Esophagus squamous epithelium (tissue), 5 donors: ENCODE data around the gene THSD7B. TPM values are rescaled to one million over a fixed set of nuclear protein-coding genes. Genes with fewer than 3 reads are reported as not detected.

Experiments used
- DNase-seq: peaks from one replicate; lab custom pipeline; 2025; lab: John Stamatoyannopoulos, UW
- H3K27ac ChIP-seq, 4 donors: fragments of 200-600 bp; sonication (generic); one replicate each; pipeline ENCODE4 v1.5.1; 2016 to 2019; ENCODE audit warnings: mild to moderate bottlenecking in 1 of 4
- H3K27me3 ChIP-seq, 4 donors: fragments of 200-600 bp; sonication (generic); 1 replicate in 3 of 4; 2 replicates in 1 of 4; pipeline versions ENCODE4 v1.5.1 to v1.6.0; 2017 to 2021; ENCODE audit warnings: antibody characterized with exemption in 1 of 4
- H3K36me3 ChIP-seq, 3 donors: fragments of 200-600 bp; sonication (generic); one replicate each; pipeline ENCODE4 v1.5.1; 2016 to 2019
- H3K4me1 ChIP-seq, 3 donors: fragments of 200-600 bp; sonication (generic); one replicate each; pipeline ENCODE4 v1.5.1; 2017 to 2019
- H3K4me3 ChIP-seq, 4 donors: fragments of 200-600 bp; sonication (generic); 1 replicate in 3 of 4; 2 replicates in 1 of 4; pipeline ENCODE4 v1.5.1; 2016 to 2019; ENCODE audit warnings: mild to moderate bottlenecking in 2 of 4, moderate library complexity in 1 of 4
- H3K9me3 ChIP-seq, 3 donors: fragments of 200-600 bp; sonication (generic); one replicate each; pipeline ENCODE4 v1.5.1; 2016 to 2019
- CTCF ChIP-seq, 6 experiments: fragments of 450-650 bp in 4 of 6; fragments of 200-600 bp in 2 of 6; sonication (generic) in 2 of 6; IDR thresholded peaks; one replicate each; pipeline ENCODE4 v1.5.1; 2016 to 2019; ENCODE audit warnings: antibody characterized with exemption in 6 of 6, mild to moderate bottlenecking in 4 of 6, moderate library complexity in 4 of 6
- POLR2A ChIP-seq, 4 donors: fragments of 450-650 bp; IDR thresholded peaks; one replicate each; pipeline ENCODE4 v1.6.1; 2017; ENCODE audit warnings: antibody characterized with exemption in 4 of 4, mild to moderate bottlenecking in 4 of 4, moderate library complexity in 3 of 4
- WGBS, 2 donors: methylation state at CpG; one replicate each; pipeline ENCODE4 v1.1.5; 2018; 5-methylcytosine and 5-hydroxymethylcytosine counted together
- intact Hi-C: fragments of 100-400 bp; cut with DNase I; formaldehyde crosslinking; loops from one replicate; pipeline ENCODE4 v1.15.0; 2022
- total RNA-seq, 4 donors: library from RNA; depleted of rRNA; stranded (reverse); fragments of >200 nt; gene quantifications; one replicate each; pipeline ENCODE4 v1.1.0, GENCODE V29; 2016
- donor health status: DM: yes; HTN: yes; CAD: no.

The THSD7B gene
- total RNA-seq, 4 donors from 2014 or later = 0.31 to 0.97 (median 0.72) TPM

GRCh38 chr2:137405496-137405895 lies 640.2 kb downstream of the THSD7B start:
- no peak for TF ChIP-seq CTCF (IDR thresholded peaks at IDR 0.05)
- no peak for TF ChIP-seq POLR2A (IDR thresholded peaks at IDR 0.05)
- intact Hi-C loops = no loop called here

GRCh38 chr2:137411585-137411984 lies 646.2 kb downstream of the THSD7B start:
- Histone ChIP-seq H3K36me3 (no peaks in the 10 kb centered on the region), H3K27ac (no peak overlapping the region), H3K4me1 (no peaks in the 10 kb centered on the region), H3K9me3 (no peaks in the 10 kb centered on the region), H3K4me3 (no peak overlapping the region), H3K27me3 (no peaks in the 10 kb centered on the region)
- 73 to 75% methylated on average over 5 of the region's 5 CpGs for WGBS, 2 donors
- intact Hi-C loops = no loop called here
- DNase-seq = no peak
- no peak for TF ChIP-seq POLR2A (IDR thresholded peaks at IDR 0.05)
- no peak for TF ChIP-seq CTCF (IDR thresholded peaks at IDR 0.05)

More at GRCh38 chr2:137405496-137405895, 640.2 kb downstream of the THSD7B start:
- no peak overlapping the region for H3K4me3 ChIP-seq
- H3K4me1 ChIP-seq = no peaks in the 10 kb centered on the region
- no peaks in the 10 kb centered on the region for H3K36me3 ChIP-seq
- no peaks in the 10 kb centered on the region for H3K27me3 ChIP-seq
- 77 to 79% methylated on average over 7 of the region's 7 CpGs for WGBS, 2 donors
- H3K9me3 ChIP-seq = no peaks in the 10 kb centered on the region
- DNase-seq = no peak
- no peak overlapping the region for H3K27ac ChIP-seq

- TF ChIP-seq CTCF (IDR thresholded peaks at IDR 0.05) = no peak
- TF ChIP-seq POLR2A (IDR thresholded peaks at IDR 0.05) = no peak
- intact Hi-C loops = no loop called here
- no peaks in the 10 kb centered on the region for H3K4me1 ChIP-seq
- no peak overlapping the region for H3K27ac ChIP-seq
- no peaks in the 10 kb centered on the region for H3K36me3 ChIP-seq
- 45 to 49% methylated on average over 3 of the region's 3 CpGs for WGBS, 2 donors
- no peaks in the 10 kb centered on the region for H3K9me3 ChIP-seq
- no peaks in the 10 kb centered on the region for H3K27me3 ChIP-seq
- DNase-seq = no peak
- no peak overlapping the region for H3K4me3 ChIP-seq
Measured at GRCh38 chr2:137420744-137421143, 655.4 kb downstream of the THSD7B start.

GRCh38 chr2:137435162-137435561 lies 669.8 kb downstream of the THSD7B start:
- intact Hi-C loops = no loop called here
- H3K4me3 ChIP-seq = no peak overlapping the region
- H3K27ac ChIP-seq = no peak overlapping the region
- no peak for DNase-seq
- H3K9me3 ChIP-seq = no peaks in the 10 kb centered on the region
- H3K36me3 ChIP-seq = no peaks in the 10 kb centered on the region
- H3K27me3 ChIP-seq = no peaks in the 10 kb centered on the region
- H3K4me1 ChIP-seq = no peaks in the 10 kb centered on the region
- 35 to 45% methylated on average over 1 of the region's 1 CpG for WGBS, 2 donors
- no peak for TF ChIP-seq POLR2A (IDR thresholded peaks at IDR 0.05)
- TF ChIP-seq CTCF (IDR thresholded peaks at IDR 0.05) = no peak

- no peak for TF ChIP-seq CTCF (IDR thresholded peaks at IDR 0.05)
- no peak for TF ChIP-seq POLR2A (IDR thresholded peaks at IDR 0.05)
- Histone ChIP-seq H3K36me3 (no peaks in the 10 kb centered on the region), H3K9me3 (no peaks in the 10 kb centered on the region), H3K27me3 (no peaks in the 10 kb centered on the region), H3K27ac (no peak overlapping the region), H3K4me1 (no peaks in the 10 kb centered on the region), H3K4me3 (no peak overlapping the region)
- DNase-seq = no peak
- WGBS, 2 donors = 31 to 50% methylated on average over 2 of the region's 2 CpGs
- intact Hi-C loops = no loop called here
Measured at GRCh38 chr2:137437386-137437785, 672.0 kb downstream of the THSD7B start.
